K562 (cell line): ENCODE data around the gene LINC00632. TPM values are rescaled to one million over a fixed set of nuclear protein-coding genes. Genes with fewer than 3 reads are reported as not detected.

Experiments
- ATAC-seq: fragments of 200-7000 bp; cut with Tn5 transposase; 3 replicates; pipeline ENCODE4 v1.9.1; 2020; ENCODE audit warnings: moderate library complexity
- BruUV-seq: library from RNA; stranded (reverse); fragments of 400-500 nt; replicated peaks from 2 replicates; lab custom pipeline; 2021; lab: Mats Ljungman, UMichigan
- CTCF ChIA-PET: fragments of 300-600 bp; formaldehyde crosslinking; extraction: SDS; loops from one replicate; lab custom pipeline; 2021; ENCODE audit warnings: low intra/inter-chr PET ratio; lab: Yijun Ruan, JAX
- POLR2A ChIA-PET: fragments of 300-600, 350-650 bp; sonication (Branson Sonifier 250); formaldehyde crosslinking; extraction: SDS; loops from one replicate; lab custom pipeline; 2021; ENCODE audit warnings: antibody characterized with exemption, inconsistent platforms; lab: Yijun Ruan, JAX
- DNase-seq, 4 experiments: peaks; one replicate each; pipeline versions ENCODE4 v3.0.0 to v3.0.0-alpha.2; 2011 to 2018; ENCODE audit warnings: low spot score in 3 of 4, mixed read lengths in 3 of 4; ENCODE audit errors: extremely low read depth in 1 of 4
- FAIRE-seq: peaks from 2 replicates; lab custom pipeline; 2011; peaks lifted over from hg19 to GRCh38; lab: Jason Lieb, UNC
- H2AFZ ChIP-seq: 2 replicates; pipeline ENCODE4 v1.6.0; 2011; ENCODE audit warnings: low read depth, low read length, control low read depth, inconsistent platforms
- H3K27ac ChIP-seq: fragments of 200-600 bp; 3 replicates; pipeline ENCODE4 v1.8.0; 2011; ENCODE audit warnings: low read depth, mild to moderate bottlenecking, control low read depth, inconsistent platforms, low read length, moderate library complexity, mixed read lengths; ENCODE audit errors: extremely low read depth
- H3K27me3 ChIP-seq, 2 experiments: fragments of 300-600 bp in 1 of 2; 2 replicates in 1 of 2; 3 replicates in 1 of 2; pipeline versions ENCODE4 v1.6.0 to v1.8.0; 2011; ENCODE audit warnings: inconsistent platforms in 2 of 2, low read length in 2 of 2, mild to moderate bottlenecking in 1 of 2, mixed read lengths in 1 of 2, moderate library complexity in 1 of 2; ENCODE audit not compliant: control insufficient read depth in 2 of 2, insufficient read depth in 2 of 2
- H3K36me3 ChIP-seq: fragments of 300-600 bp; 3 replicates; pipeline ENCODE4 v1.8.0; 2011; ENCODE audit warnings: mild to moderate bottlenecking, low read length, inconsistent platforms; ENCODE audit not compliant: control insufficient read depth, insufficient read depth
- H3K4me1 ChIP-seq, 2 experiments: fragments of 200-600 bp in 1 of 2; replicated peaks in 1 of 2; 2 replicates in 1 of 2; 3 replicates in 1 of 2; pipeline versions ENCODE4 v1.5.1 to v1.8.0; 2011; ENCODE audit warnings: inconsistent platforms in 2 of 2, low read length in 2 of 2, mild to moderate bottlenecking in 1 of 2, mixed read lengths in 1 of 2, moderate library complexity in 1 of 2; ENCODE audit not compliant: control insufficient read depth in 2 of 2, insufficient read depth in 2 of 2
- H3K4me2 ChIP-seq: 2 replicates; pipeline ENCODE4 v1.6.1; 2011; ENCODE audit warnings: low read length, control low read depth, inconsistent platforms, mixed read lengths; ENCODE audit not compliant: insufficient read depth
- H3K4me3 ChIP-seq: fragments of 200-600 bp; sonication (generic), shearing (Covaris generic); 2 replicates; pipeline ENCODE4 v1.5.1; 2016; ENCODE audit warnings: control low read depth, inconsistent platforms
- H3K79me2 ChIP-seq: fragments of 200-600 bp; 3 replicates; pipeline ENCODE4 v1.8.0; 2011; ENCODE audit warnings: low read length, inconsistent platforms; ENCODE audit not compliant: control insufficient read depth, insufficient read depth
- H3K9ac ChIP-seq, 2 experiments: 2 replicates each; pipeline versions ENCODE4 v1.6.0 to v1.6.1; 2011; ENCODE audit warnings: low read depth in 2 of 2, low read length in 2 of 2, control low read depth in 1 of 2, inconsistent platforms in 1 of 2, mild to moderate bottlenecking in 1 of 2, mixed read lengths in 1 of 2; ENCODE audit not compliant: insufficient read depth in 1 of 2
- H3K9me1 ChIP-seq: one replicate; pipeline ENCODE4 v1.6.0; 2011; ENCODE audit warnings: inconsistent platforms, mild to moderate bottlenecking, low read length, moderate library complexity; ENCODE audit not compliant: control insufficient read depth, insufficient read depth
- H3K9me3 ChIP-seq: replicated peaks from 2 replicates; pipeline ENCODE4 v1.5.1; 2011; ENCODE audit warnings: low read depth, low read length, inconsistent platforms; ENCODE audit not compliant: control insufficient read depth, insufficient read depth
- H4K20me1 ChIP-seq: replicated peaks from 2 replicates; pipeline ENCODE4 v1.6.1; 2011; ENCODE audit warnings: low read length, inconsistent platforms, mixed read lengths; ENCODE audit not compliant: control insufficient read depth, insufficient read depth
- BMI1 ChIP-seq: fragments of 150-350 bp; IDR thresholded peaks from 2 replicates; pipeline ENCODE4 v1.6.1; 2014; ENCODE audit warnings: low read length
- ETV6 ChIP-seq, 3 experiments: fragments of 150-350 bp in 1 of 3; sonication (generic) in 1 of 3; formaldehyde crosslinking in 1 of 3; IDR thresholded peaks; 2 replicates each; pipeline versions ENCODE4 v1.6.1 to v1.8.0; 2014 to 2022; ENCODE audit warnings: borderline replicate concordance in 2 of 3, low read depth in 2 of 3, antibody characterized with exemption in 1 of 3, low read length in 1 of 3, mild to moderate bottlenecking in 1 of 3, missing genetic modification reagents in 1 of 3
- EZH2 ChIP-seq: IDR thresholded peaks from 2 replicates; pipeline ENCODE4 v1.6.1; 2012; ENCODE audit warnings: low read depth, mild to moderate bottlenecking, inconsistent platforms, low read length, borderline replicate concordance
- FOXP4 ChIP-seq: sonication (generic); formaldehyde crosslinking; IDR thresholded peaks from 2 replicates; pipeline ENCODE4 v1.8.0; 2022; ENCODE audit warnings: mild to moderate bottlenecking, missing genetic modification reagents, borderline replicate concordance
- HDAC3 ChIP-seq: fragments of 450-650 bp; IDR thresholded peaks from 2 replicates; pipeline ENCODE4 v1.6.1; 2018; ENCODE audit warnings: borderline replicate concordance, mild to moderate bottlenecking, moderate library complexity; ENCODE audit not compliant: partially characterized antibody
- MCM7 ChIP-seq, 2 experiments: fragments of 450-650 bp; IDR thresholded peaks; 2 replicates each; pipeline ENCODE4 v1.6.1; 2016 to 2018
- MYBL2 ChIP-seq, 2 experiments: fragments of 450-650 bp in 1 of 2; sonication (generic) in 1 of 2; formaldehyde crosslinking in 1 of 2; IDR thresholded peaks; 2 replicates each; pipeline versions ENCODE4 v1.6.1 to v1.8.1; 2017 to 2022; ENCODE audit warnings: borderline replicate concordance in 1 of 2, inconsistent platforms in 1 of 2, low read depth in 1 of 2, mild to moderate bottlenecking in 1 of 2, missing genetic modification reagents in 1 of 2, moderate library complexity in 1 of 2
- NFXL1 ChIP-seq: fragments of 450-650 bp; formaldehyde crosslinking; IDR thresholded peaks from 2 replicates; pipeline ENCODE4 v1.4.0; 2021; ENCODE audit warnings: mild to moderate bottlenecking
- RBFOX2 ChIP-seq: fragments of 200-400 bp; formaldehyde crosslinking; IDR thresholded peaks from 2 replicates; pipeline ENCODE4 v1.6.1; 2017; ENCODE audit warnings: low read depth, mild to moderate bottlenecking, low read length, moderate library complexity
- RFX1 ChIP-seq: fragments of 450-650 bp; IDR thresholded peaks from 2 replicates; pipeline ENCODE4 v1.6.1; 2016; ENCODE audit warnings: mild to moderate bottlenecking, moderate library complexity
- TCF7L2 ChIP-seq: fragments of 150-350 bp; IDR thresholded peaks from 2 replicates; pipeline ENCODE4 v1.6.1; 2016; ENCODE audit warnings: low read depth, mild to moderate bottlenecking, low read length, moderate library complexity
- TGIF2 ChIP-seq: sonication (generic); formaldehyde crosslinking; IDR thresholded peaks from 2 replicates; pipeline ENCODE4 v1.8.1; 2022; ENCODE audit warnings: mild to moderate bottlenecking, missing genetic modification reagents, moderate library complexity
- ZNF212 ChIP-seq: fragments of 450-650 bp; formaldehyde crosslinking; IDR thresholded peaks from 2 replicates; pipeline ENCODE4 v1.4.0; 2020; ENCODE audit warnings: mild to moderate bottlenecking
- WGBS: fragments of 100-300 bp; shearing (Covaris generic); methylation state at CpG from one replicate; pipeline ENCODE4 v1.1.6; 2016; ENCODE audit warnings: low coverage, mixed read lengths; ENCODE audit not compliant: insufficient coverage; ENCODE audit errors: missing lambda C conversion rate; 5-methylcytosine and 5-hydroxymethylcytosine counted together
- in situ Hi-C: fragments of 300-500 bp; cut with MboI; formaldehyde crosslinking; loops from 4 replicates; pipeline ENCODE4 v1.15.0; 2018; ENCODE audit warnings: inconsistent platforms, mixed read lengths
- intact Hi-C: fragments of 100-400 bp; cut with micrococcal nuclease; formaldehyde crosslinking; loops from 2 replicates; pipeline ENCODE4 v1.14.2; 2022
- polyA plus RNA-seq, 8 experiments: library from polyadenylated mRNA; depleted of rRNA in 4 of 8; stranded (reverse) in 5 of 8; unstranded in 3 of 8; fragments of >200 nt; fragmentation: Nextera tagmentation in 2 of 8; fragmentation: Illumina TruSeq in 1 of 8; extraction: Ambion mirVana in 2 of 8; extraction: Trizol in 1 of 8; gene quantifications; 2 replicates each; pipeline versions ENCODE4 v1.2.1 to v1.2.3, GENCODE V29; 2011 to 2014; ENCODE audit warnings: inconsistent platforms in 1 of 8, missing spikeins in 1 of 8
- total RNA-seq, 7 experiments: library from RNA; depleted of rRNA in 6 of 7; stranded (reverse); fragments of >200 nt in 6 of 7; fragmentation: Illumina TruSeq in 2 of 7; extraction: Trizol in 2 of 7; gene quantifications; 2 replicates each; pipeline versions ENCODE4 v1.2.1 to v1.2.3, GENCODE V29; 2011 to 2021; ENCODE audit warnings: low replicate concordance in 1 of 7

LINC00632 gene
- total and polyA plus RNA-seq, 9 of the 15 experiments (the other 6 are each of a cell fraction or from before 2014, with no cell fraction given): 0.06 to 0.20 TPM; not detected in 7

- no peak for TF ChIP-seq RBFOX2
- TF ChIP-seq, all 486 proteins: peak for 0
These were observed 14.8 kb downstream of the LINC00632 start (continued) for GRCh38 chrX:140724309-140724708.

GRCh38 chrX:140724736-140725135 lies 15.2 kb downstream of the LINC00632 start:
- 0% methylated on average over 3 of the region's 3 CpGs for WGBS
- FAIRE-seq (no peak), ATAC-seq (no peak), DNase-seq (no peak)
- Histone ChIP-seq H3K9me3 (no peaks in the 10 kb centered on the region; the same call in 1 of the 2 replicates), H3K4me3 (no peak overlapping the region), H4K20me1 (no peaks in the 10 kb centered on the region), H3K9me1 (no peaks in the 10 kb centered on the region), H3K27ac (no peak overlapping the region), H3K27me3 (no peaks in the 10 kb centered on the region), H3K9ac (no peak overlapping the region), H3K4me2 (no peak overlapping the region), H3K36me3 (no peaks in the 10 kb centered on the region), H3K4me1 (no peaks in the 10 kb centered on the region), H3K79me2 (no peaks in the 10 kb centered on the region), H2AFZ (no peak overlapping the region)
- intact Hi-C loops (no loop called here), in situ Hi-C loops (no loop called here)
- ChIA-PET CTCF (no interaction called here), POLR2A (no interaction called here)
- no TSS peak for BruUV-seq
- TF ChIP-seq HDAC3: no peak
- no peak for TF ChIP-seq EZH2
- no peak for TF ChIP-seq FOXP4 (CRISPR knock-in tag)
- no peak for TF ChIP-seq NFXL1
- TF ChIP-seq TCF7L2: no peak
- no peak for TF ChIP-seq ZNF212 (CRISPR knock-in tag)
- TF ChIP-seq MCM7 (IDR thresholded peaks at IDR 0.05): no peak
- TF ChIP-seq RFX1: no peak
- no peak for TF ChIP-seq BMI1
- TF ChIP-seq TGIF2 (CRISPR knock-in tag): no peak
- no peak for TF ChIP-seq ETV6 (IDR thresholded peaks at IDR 0.05; ENCODE audit: borderline replicate concordance in 1 of 2, low read depth in 2 of 2, low read length in 1 of 2)
- TF ChIP-seq ETV6 (CRISPR knock-in tag; IDR thresholded peaks at IDR 0.05; ENCODE audit: borderline replicate concordance): no peak
- no peak for TF ChIP-seq MYBL2 (IDR thresholded peaks at IDR 0.05; ENCODE audit: low read depth)
- no peak for TF ChIP-seq MYBL2 (CRISPR knock-in tag; IDR thresholded peaks at IDR 0.05; ENCODE audit: borderline replicate concordance)
